Epithelial cell of alveolus of lung (primary cell): ENCODE measurements around the gene OR8H1. TPM values are rescaled to one million over a fixed set of nuclear protein-coding genes. Genes with fewer than 3 reads are reported as not detected.

Experiments
- total RNA-seq: library from RNA; depleted of rRNA; stranded (reverse); fragments of >200 nt; gene quantifications from 2 replicates; pipeline ENCODE4 v1.2.1, GENCODE V29; 2015

OR8H1 gene, protein sequence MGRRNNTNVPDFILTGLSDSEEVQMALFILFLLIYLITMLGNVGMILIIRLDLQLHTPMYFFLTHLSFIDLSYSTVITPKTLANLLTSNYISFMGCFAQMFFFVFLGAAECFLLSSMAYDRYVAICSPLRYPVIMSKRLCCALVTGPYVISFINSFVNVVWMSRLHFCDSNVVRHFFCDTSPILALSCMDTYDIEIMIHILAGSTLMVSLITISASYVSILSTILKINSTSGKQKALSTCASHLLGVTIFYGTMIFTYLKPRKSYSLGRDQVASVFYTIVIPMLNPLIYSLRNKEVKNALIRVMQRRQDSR
- total RNA-seq, result not detected in 2 replicates

GRCh38 chr11:56292154-56292553, at the start of gene OR8H1:
TSS of gene OR8H1 (minus strand) at chr11:56292254. CDS start at chr11:56291062, 1,192 bp downstream.

DNA sequence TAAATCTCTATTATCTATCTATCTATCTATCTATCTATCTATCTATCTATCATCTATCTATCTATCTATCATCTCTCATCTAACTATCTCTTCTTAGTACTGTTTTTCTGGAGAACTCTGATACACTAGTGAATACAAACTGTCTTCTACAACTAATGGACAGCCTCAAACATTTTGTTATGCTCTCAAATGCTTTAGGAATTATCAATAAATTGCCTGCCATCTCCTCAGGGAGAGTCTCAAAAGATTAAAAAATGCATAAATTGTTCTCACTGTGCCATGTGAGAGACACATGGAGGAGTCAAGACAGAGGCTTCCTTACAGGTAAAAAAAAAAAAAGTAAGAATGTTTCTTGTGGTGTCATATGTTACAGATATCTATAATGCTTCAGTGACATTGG, 22.8 kb upstream of the OR8H1 start, which contains the start of gene OR8K3:
Gene OR8K3, plus strand, starts transcription at position 301 of the 400 bp plus-strand sequence. CDS start 3,163 bp downstream, outside the sequence.

DNA sequence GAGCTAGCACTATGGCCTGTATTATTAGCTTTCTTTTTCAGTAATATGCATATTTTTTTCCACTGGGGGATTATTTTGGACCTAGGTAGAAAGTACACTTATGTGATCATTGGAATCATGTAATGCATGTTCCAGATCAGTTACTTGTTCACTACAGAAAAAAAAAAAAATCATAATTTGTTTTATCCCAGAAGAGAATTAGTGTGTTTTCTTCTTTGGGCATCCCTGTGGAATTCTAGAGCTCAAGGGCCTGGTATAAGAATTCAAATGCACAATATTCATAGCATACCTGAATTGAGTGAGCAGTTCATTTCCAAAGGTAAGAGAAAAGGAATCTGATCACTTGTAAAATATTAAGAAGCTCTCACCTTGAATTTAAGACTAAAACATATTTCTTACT, 18.2 kb downstream of the OR8H1 start, which contains the start of gene OR5T1:
Gene OR5T1, plus strand, starts transcription at position 301 of the 400 bp plus-strand sequence. CDS start 1,485 bp downstream, outside the sequence.

GRCh38 chr11:56251954-56252353, 40.1 kb downstream of the OR8H1 start, which contains the start of gene OR5T3:
TSS of gene OR5T3 (plus strand) at chr11:56252254. CDS start at chr11:56252254, 0 bp downstream.

Other genes starting within 250 kb of the OR8H1 start
- gene OR8I2, start 198.9 kb downstream of the OR8H1 start, total RNA-seq, result not detected in 2 replicates
- not detected in 2 replicates for gene OR8H2, start 188.6 kb downstream of the OR8H1 start, total RNA-seq
- not detected in 2 replicates for gene OR8H3, start 169.9 kb downstream of the OR8H1 start, total RNA-seq
- gene OR8J3, start 152.1 kb downstream of the OR8H1 start, total RNA-seq, result not detected in 2 replicates
- not detected in 2 replicates for gene OR8K5, start 131.9 kb downstream of the OR8H1 start, total RNA-seq
- not detected in 2 replicates for gene OR5J2, start 115.6 kb downstream of the OR8H1 start, total RNA-seq
- not detected in 2 replicates for gene OR5T2, start 58.0 kb downstream of the OR8H1 start, total RNA-seq
- gene OR5T3, start 40.0 kb downstream of the OR8H1 start, total RNA-seq, result not detected in 2 replicates
- gene OR5T1, start 18.1 kb downstream of the OR8H1 start, total RNA-seq, result not detected in 2 replicates
- gene OR8K3, start 22.9 kb upstream of the OR8H1 start, total RNA-seq, result not detected in 2 replicates
- not detected in 2 replicates for gene OR8K1, start 53.8 kb upstream of the OR8H1 start, total RNA-seq
- not detected in 2 replicates for gene OR8J1, start 62.0 kb upstream of the OR8H1 start, total RNA-seq
- not detected in 2 replicates for gene OR8U1, start 83.4 kb upstream of the OR8H1 start, total RNA-seq
- not detected in 2 replicates for gene OR5AL1, start 120.4 kb upstream of the OR8H1 start, total RNA-seq
- not detected in 2 replicates for gene OR5M3, start 181.1 kb upstream of the OR8H1 start, total RNA-seq
- gene OR5M8, start 199.1 kb upstream of the OR8H1 start, total RNA-seq, result not detected in 2 replicates